HG03520 (cell line): ENCODE measurements around the gene SYTL4.

Experiments
- ATAC-seq: cut with Tn5 transposase; IDR thresholded peaks from one replicate; pipeline ENCODE4 v1.9.1; 2021; ENCODE audit warnings: mild to moderate bottlenecking, moderate library complexity; ENCODE audit not compliant: unreplicated experiment

SYTL4 gene

DNA sequence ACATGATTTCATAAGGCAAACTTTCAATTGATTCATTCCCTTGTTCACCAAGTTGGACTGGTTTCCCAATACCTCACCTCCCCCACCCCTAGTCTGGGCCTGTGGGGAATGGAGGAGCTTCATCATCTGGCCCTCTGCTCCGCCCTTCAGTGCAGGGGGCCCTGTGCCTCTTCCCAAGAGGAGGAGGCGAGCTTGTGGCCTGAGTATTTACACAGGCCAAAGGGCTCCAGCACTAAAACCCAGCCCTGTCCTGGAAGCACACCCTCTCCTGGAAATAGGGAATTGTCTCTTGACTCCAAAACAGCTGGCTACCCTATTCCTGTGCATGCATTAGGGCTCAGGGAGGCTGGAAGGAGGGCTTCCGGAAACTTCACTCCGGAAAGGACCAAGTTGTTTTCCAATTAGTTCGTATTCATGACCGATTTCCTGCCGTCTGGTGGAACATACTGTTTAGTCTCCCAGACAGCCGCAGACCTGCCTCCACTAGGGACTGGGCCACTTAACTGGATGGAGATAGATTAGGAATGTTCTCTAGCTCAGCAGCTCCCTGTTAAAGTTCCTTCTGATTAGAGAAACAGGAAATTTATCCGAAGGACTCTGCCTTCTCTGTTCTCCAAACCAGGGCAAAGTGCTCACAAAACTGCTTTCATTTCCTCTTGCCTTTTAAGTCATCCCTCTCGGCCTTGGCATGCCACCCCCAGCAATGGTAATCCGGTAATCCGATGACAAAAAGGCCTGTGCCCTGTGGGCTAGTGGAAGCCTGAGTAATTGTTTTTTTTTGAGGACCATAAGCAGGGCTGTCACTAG, 82.2 kb downstream of the SYTL4 start:
- ATAC-seq, result no peak

DNA sequence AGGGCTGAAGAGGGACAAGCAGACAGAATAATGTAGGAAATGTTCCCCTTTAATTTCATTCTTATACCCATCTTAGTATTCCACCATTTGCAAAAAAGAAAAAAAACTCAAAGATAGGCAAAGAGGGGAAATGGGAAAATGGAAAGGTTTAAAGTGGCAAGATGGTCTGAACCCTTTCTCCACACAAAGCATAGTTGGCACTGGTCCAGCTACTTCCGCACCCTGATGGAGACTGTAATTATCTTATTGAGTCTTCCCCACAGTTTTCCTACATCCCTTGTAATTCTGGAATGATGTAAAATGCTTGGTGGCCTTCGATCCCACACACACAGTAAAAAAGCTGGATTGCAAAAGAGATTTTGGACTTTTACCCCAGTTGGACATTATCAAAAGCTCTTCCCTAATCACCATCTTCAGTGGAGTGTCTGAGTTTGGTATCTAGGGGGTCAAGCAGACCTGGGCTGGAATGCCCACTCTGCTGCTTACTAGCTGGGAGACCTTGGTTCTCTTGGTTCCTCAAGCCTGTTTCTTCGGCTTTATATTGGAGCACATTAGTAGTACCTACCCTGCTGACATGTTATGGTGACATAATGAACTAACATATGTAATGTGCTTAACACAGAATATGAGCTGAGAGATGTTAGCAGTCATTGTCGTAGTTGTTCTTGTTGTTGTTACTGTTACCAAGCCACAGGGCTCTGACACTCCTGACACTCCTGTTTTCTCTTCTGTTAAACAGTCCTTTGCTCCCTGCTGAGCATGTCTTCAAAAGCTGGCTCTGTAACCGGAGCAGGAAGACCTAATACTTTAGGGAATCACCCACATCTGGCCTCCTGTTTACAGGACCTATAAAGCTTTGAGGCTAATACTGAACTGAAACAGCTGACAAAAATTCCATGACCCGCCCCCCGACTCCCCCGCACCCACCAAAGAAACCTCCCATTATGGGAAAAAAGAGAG, 83.2 kb downstream of the SYTL4 start:
- ATAC-seq, result no peak

DNA sequence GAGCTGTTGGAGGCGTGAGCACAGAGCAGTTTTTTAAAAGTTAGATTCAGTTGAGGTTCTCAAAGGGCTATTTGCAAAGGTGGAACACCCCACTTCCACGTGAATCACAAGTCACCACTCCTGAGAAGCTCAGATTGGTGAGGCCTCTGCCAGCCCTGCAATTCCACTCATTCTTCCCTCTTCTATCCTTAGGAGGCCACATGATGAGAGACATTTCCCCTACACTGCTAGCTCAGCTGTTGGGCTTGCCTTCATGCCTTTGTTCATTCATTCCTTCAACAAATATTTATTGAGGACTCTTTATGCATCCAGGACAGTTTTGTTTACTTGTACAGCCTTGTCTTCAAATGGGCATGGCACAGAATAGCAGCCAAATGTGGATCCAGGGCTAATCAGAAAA, 84.2 kb downstream of the SYTL4 start:
- no peak for ATAC-seq

DNA sequence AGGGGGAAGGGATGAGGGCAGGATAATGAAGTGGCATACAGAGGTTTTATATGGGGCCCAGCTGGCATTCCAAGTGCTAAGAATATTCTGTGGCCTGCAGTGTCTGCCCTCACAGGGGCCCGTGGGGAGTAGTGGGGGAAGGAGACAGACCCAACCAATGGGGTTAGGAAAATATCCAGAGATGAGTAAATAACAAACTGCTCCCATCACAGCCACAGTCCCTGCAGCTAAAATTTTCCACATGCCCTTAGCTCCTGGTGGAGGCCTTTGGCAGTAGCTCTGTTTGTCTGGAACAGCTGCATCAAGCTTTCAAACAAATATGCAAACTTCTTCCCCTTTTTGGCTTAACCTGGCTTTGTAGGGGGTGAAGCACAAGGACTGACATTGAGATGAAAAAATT, 84.8 kb downstream of the SYTL4 start:
- no peak for ATAC-seq

DNA sequence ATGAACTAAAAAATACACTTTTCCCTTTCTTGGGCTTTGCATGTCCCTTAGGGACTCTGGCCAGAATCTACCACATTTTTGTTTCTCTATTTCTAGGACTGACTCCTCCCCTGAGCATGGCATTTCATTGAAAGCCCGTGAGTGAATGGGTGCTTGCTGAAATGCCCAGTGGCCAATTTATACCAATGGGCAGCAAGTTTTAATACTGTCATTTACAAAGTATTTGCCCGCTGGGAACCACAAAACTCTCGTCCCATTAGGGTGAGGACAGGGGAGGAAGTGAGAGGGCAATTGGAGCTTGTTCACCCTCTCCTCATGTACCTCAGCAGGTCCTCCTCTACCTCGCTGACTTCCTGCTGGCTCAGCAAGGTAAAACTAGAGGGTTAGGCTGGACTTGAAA, 86.8 kb downstream of the SYTL4 start:
- no peak for ATAC-seq

DNA sequence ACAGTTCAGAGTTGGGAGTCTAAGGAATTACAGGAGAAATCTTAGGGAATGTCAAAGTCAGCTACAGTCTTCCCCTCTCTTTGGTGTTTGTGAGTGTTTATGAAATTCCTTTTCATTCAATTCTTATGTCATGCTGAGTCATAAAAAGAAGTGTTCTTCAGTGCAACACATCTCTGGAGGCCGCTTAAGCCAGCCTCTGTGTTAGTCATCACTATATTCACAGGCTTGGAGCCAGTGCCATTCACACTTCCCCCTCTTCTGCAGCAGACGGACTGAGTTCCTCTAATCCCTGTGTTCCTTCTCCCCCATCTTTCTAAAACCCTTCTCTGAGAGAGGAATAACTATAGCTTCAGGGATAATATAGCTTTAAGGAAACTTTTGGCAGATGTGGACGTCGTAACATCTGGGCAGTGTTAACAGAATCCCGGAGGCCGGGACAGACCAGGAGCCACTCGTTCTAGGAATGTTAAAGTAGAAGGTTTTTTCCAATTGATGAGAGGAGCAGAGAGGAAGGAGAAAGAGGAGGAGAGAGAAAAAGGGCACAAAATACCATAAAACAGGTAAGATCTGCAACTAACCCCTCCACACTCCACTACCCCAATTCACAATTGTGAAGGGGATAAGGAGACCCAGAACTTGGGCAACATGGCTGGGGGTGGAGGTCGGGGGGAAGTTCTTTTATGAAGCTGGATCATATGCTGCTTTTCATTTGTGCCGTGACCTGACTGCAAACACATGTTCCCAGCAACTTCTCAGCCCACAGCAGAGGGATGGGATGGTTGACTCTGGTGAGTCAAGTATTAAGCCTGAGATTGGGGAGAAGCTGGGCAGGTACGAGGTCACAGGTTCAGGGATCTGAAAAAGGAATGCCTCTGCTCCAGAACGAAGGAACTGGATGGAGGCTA, 87.7 kb downstream of the SYTL4 start, which contains the start of gene SRPX2:
SRPX2 (plus strand) TSS at position 244 of the 905 bp plus-strand sequence. CDS start 2,124 bp downstream, outside the sequence.
- peak; percentile 63 for ATAC-seq

DNA sequence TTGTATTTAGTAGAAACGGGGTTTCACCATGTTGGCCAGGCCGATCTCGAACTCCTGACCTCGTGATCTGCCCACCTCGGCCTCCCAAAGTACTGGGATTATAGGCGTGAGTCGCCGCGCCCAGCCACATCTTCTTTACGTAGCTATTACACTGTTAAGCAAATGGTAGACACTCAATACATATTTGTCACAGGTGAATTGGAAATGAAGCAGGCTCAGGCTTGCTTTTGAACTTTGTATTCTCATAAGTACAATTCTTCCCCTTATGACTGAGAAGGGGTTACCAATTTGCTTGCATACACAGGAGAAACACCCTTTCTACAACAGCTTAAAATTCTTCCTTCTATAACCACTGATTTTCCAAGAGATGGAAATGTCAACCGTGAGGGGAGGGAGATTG, 88.7 kb downstream of the SYTL4 start:
- no peak for ATAC-seq

DNA sequence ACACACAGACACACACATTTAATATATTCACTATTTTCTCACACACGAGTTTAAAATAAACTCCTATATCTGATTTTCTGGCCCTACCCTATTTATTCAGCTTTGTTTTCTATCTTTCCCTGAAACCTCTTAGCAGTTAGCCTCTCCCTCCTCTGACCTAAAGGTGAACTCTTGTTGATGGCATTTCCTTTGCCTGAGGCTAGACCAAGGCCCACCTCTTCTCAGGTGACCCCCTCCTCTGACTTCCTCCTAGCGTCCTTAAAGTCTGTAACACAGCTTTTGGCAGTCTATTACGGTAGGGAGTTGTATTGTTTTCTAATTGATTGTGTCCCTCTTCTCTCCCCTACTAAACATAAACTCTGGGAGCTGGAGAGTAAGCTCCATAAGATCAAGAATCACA, 89.6 kb downstream of the SYTL4 start:
- ATAC-seq, result no peak

DNA sequence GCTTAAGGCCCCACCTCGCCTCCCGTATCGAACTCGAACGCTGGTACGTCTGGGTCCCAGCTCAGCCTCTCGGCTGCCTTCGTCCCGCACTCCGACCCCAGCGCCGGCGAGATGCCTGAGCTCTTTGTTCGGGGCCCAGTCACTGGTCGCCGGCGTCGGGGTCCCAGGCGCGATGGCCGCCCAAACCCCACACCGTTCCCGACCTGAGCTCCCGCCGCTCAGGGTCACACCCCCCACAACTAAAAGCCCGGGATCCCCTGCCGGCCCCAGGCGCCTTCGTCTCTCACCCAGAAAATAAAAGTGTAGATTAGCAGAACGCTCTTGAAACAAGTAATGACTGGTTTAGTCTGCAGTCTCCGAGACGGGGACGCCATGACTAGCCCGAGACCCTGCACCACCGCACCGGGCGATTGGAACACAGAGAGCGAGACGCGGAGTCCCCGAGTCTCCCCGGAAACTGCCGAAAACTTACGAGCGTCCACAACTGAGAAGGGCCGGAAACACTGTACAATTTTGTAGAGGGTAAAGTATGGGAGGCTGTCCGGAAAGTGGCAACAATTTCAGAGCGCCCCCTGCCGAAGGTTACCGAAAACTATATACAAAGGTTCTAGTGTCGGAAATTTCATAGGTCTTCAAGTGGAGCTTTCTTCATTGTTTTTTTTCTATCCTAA, 95.5 kb downstream of the SYTL4 start, which contains the start of gene TSPAN6:
TSPAN6 (minus strand) TSS at position 486 of the 671 bp plus-strand sequence; CDS start at position 374, 112 bp downstream.
- ATAC-seq, result peak; percentile 95

DNA sequence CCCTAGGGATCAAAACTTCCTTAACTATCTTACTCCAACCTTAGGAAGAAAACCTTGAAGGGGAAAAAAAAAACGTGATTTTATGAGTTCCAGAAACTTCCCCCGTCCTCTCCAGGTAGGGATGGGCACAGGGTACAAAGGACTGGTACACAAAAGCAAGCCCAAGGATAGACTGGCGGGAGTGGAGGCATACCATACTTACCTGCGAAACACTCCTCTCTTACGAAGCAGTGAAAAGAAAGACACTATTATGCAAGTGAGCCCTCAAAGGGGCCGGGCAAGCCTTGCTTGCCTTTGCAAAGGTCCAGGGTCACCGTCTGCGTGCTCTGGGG, 96.0 kb downstream of the SYTL4 start:
- ATAC-seq, result no peak

DNA sequence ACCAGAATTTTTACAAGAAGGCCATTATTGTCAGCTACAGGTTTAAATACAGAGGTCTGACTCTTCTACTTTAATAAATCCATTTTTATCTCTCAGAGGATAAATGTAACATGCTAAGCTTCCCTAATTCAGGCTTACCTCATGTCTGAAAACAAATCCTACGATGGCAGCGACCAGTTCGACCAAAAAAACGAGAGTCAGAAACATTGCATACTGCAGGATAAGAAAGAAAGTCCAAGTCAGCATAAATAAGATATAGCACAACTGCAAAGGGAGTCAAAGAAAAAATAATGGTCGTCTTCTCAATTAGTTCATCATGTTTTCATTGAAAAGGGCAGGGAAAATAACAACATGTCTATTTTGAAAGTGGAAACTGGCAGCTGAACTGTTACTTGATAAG, 96.9 kb downstream of the SYTL4 start:
- ATAC-seq, result no peak

DNA sequence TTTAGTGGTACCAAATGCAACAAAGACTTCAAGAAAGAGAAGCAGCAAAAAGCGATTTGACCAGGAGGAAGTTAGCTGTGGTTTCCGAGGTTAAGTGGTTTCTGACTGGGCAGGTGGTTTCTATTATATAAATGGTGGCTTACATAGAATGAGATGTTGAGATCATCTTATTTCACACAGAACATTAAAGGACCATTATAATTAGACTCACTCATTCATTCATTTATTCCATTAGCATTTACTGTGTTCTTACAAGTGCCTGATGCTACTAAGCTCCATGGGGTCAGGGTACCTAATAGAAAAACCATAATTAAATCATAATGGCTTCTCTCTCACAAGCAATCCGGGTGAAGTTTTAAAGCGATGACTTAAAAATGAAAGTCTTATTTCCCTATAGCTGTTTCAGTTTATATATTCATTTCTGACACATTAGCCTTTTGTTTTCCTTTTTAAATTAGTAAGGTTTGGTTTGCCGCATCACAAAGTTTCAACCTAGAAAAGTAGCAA, 105.9 kb downstream of the SYTL4 start:
- peak; percentile 91 for ATAC-seq
